C4-2B (cell line): ENCODE data around the gene STH.

ENCODE experiments used
- H3K27ac ChIP-seq: fragments of 450-650 bp; 2 replicates; pipeline ENCODE4 v1.5.1; 2017
- ZFX ChIP-seq: fragments of 450-650 bp; IDR thresholded peaks from 2 replicates; pipeline ENCODE4 v1.6.1; 2017
- TF ChIP-seq, protein P1 (sequence below): fragments of 450-650 bp; conservative IDR thresholded peaks from 2 replicates; pipeline ENCODE4 v1.5.1; 2017; ENCODE audit warnings: mild to moderate bottlenecking

Gene STH

DNA sequence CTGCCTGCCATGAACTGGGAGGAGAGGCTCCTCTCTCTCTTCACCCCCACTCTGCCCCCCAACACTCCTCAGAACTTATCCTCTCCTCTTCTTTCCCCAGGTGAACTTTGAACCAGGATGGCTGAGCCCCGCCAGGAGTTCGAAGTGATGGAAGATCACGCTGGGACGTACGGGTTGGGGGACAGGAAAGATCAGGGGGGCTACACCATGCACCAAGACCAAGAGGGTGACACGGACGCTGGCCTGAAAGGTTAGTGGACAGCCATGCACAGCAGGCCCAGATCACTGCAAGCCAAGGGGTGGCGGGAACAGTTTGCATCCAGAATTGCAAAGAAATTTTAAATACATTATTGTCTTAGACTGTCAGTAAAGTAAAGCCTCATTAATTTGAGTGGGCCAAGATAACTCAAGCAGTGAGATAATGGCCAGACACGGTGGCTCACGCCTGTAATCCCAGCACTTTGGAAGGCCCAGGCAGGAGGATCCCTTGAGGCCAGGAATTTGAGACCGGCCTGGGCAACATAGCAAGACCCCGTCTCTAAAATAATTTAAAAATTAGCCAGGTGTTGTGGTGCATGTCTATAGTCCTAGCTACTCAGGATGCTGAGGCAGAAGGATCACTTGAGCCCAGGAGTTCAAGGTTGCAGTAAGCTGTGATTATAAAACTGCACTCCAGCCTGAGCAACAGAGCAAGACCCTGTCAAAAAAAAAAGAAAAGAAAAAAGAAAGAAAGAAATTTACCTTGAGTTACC is 36.7 kb upstream of the STH start:
- TF ChIP-seq, protein P1, sequence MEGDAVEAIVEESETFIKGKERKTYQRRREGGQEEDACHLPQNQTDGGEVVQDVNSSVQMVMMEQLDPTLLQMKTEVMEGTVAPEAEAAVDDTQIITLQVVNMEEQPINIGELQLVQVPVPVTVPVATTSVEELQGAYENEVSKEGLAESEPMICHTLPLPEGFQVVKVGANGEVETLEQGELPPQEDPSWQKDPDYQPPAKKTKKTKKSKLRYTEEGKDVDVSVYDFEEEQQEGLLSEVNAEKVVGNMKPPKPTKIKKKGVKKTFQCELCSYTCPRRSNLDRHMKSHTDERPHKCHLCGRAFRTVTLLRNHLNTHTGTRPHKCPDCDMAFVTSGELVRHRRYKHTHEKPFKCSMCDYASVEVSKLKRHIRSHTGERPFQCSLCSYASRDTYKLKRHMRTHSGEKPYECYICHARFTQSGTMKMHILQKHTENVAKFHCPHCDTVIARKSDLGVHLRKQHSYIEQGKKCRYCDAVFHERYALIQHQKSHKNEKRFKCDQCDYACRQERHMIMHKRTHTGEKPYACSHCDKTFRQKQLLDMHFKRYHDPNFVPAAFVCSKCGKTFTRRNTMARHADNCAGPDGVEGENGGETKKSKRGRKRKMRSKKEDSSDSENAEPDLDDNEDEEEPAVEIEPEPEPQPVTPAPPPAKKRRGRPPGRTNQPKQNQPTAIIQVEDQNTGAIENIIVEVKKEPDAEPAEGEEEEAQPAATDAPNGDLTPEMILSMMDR, result no peak
- TF ChIP-seq ZFX, result no peak
- H3K27ac ChIP-seq, result no peak overlapping the region

DNA sequence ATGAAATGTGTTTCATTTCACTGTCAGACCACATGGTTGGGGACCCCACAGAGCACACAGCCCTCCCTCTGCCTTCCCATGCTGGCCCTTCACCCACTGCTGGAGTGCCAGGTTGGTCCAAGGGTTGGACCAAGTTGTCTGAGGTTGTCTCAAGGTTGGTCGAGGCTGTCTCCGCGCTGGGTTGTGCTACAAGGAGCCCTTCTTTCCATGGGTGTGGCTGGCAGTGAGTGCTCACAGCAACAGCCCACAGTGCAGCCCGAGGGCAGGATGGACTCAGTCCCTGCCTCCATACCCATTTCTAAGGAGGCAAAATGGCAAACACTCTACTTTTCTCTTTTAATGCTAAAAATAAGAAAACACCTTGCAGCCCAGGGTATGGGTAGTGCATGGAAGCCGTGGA is 35.8 kb upstream of the STH start:
- TF ChIP-seq, protein P1, result no peak
- TF ChIP-seq ZFX, result no peak
- H3K27ac ChIP-seq, result no peak overlapping the region

DNA sequence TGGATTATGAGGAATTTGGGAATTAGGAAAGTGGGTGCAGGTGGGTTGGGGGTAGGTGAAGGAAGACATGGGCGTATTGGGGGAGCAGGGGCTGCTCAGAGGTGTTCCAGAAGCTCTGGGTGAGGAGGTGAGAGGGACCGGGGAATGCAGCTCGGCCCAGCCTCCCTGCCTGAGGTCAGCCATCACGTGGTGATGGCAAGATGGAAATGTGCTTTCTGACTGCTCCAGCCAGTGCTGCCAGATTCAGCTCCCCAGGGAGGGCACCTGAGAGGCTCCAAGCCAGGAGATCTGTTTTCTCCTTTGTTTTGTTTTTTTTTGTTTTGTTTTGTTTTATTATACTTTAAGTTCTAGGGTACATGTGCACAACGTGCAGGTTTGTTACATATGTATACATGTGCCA is 35.2 kb upstream of the STH start:
- no peak overlapping the region for H3K27ac ChIP-seq
- TF ChIP-seq, protein P1, result no peak
- TF ChIP-seq ZFX, result no peak

DNA sequence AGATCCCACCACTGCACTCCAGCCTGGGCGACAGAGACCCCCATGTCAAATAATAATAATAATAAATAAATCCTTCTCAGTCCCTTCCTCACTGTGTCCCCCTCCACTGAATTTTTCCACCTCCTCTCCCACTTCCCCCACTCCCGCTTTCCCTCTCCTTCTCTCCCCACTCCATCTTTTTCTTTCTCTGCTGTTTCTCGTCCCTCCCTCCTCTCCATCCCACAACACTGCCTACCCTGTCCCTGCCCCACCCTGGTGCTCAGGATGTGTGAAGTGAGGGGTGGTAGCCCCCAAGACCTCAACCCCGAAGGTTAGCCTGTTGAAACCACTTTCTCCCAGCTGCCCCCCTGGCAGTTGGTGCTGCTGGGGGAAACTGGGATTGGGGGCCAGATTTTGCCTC is 34.4 kb upstream of the STH start:
- TF ChIP-seq ZFX, result no peak
- TF ChIP-seq, protein P1, result no peak
- no peak overlapping the region for H3K27ac ChIP-seq

DNA sequence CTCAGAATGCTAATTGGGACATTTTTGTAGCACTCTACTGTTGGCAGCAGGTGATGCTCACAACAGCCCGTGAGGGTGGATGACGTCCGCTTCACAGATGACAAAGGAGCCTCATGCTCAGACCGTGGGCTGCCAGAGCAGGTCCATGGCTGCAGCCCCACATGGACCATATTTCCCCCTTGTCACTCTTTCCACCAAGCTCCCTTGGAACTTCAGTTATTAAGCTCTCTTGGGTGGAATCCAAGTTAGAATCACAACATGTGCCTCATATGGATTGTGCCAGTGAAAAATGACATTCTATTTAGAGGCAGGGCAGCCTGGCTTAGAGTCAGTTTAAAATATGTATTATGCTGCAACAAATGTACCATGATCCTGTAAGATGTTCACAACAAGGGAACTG is 33.2 kb upstream of the STH start:
- TF ChIP-seq ZFX, result no peak
- TF ChIP-seq, protein P1, result no peak
- no peak overlapping the region for H3K27ac ChIP-seq

DNA sequence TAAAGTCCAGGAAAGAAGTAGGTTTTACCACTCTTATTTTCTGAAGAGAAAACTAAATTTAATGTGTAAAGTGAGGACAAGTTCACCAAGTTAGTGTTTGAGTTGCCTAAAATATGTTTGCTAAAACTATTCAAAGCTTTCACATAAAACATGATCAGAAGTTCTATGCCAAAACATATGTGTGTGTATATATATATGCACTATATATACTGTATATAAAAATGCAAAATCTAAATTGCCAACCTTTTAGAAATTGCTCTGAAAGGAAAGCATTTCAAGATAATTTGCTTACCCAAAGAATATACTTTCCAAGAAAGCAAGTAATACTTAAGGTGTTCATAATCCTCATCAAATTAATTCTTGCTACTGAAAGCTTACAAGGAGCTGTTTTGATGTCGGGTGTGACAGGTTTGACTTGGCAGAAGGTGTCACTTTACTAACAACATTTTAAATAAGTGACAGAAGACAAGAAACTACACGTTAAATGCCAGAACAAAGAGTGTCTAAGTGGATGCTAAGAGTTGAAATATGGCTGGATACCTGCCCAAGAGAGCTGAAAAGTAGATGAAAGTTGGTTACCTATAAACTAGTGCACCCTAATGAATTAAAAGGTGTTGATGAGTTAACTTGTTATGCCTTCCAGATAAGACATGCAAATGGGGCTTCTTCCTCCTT is 32.3 kb upstream of the STH start:
- H3K27ac ChIP-seq, result no peak overlapping the region
- no peak for TF ChIP-seq ZFX
- TF ChIP-seq, protein P1, result no peak

DNA sequence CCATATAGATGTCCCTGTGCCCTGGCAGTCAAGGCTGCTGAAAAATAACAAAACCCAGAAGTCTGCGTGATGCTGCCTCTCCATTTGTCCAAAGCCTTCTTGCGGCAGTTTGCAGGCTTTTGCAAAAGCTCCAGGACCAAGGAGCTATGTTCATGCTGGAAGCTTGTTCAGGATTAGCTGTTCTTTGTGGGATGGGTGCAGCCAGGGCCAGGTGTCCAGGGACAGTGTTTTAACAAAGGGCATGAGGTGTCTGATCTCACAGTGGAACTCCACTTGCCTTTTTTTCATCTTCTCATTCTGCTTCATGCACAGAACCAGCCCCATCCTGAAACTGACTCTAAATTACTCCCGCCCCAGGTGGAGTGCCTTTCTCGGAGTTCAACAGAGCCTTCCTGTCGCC is 31.7 kb upstream of the STH start:
- H3K27ac ChIP-seq, result no peak overlapping the region
- no peak for TF ChIP-seq ZFX
- TF ChIP-seq, protein P1, result no peak
